Neural progenitor cell (in vitro differentiated cells): ENCODE measurements around the gene TSHZ2.

ENCODE experiments used
- EZH2 ChIP-seq: fragments of 200-600 bp; sonication (generic); IDR thresholded peaks from 2 replicates; pipeline ENCODE4 v1.6.1; 2017; ENCODE audit warnings: antibody characterized with exemption, mild to moderate bottlenecking, moderate library complexity
- EZH2phosphoT487 ChIP-seq: fragments of 200-600 bp; sonication (generic); IDR thresholded peaks from 2 replicates; pipeline ENCODE4 v1.6.1; 2017; ENCODE audit warnings: antibody characterized with exemption
- TF ChIP-seq, protein P1 (sequence below): fragments of 200-600 bp; sonication (generic); IDR thresholded peaks from 2 replicates; pipeline ENCODE4 v1.5.1; 2017; ENCODE audit warnings: antibody characterized with exemption, mild to moderate bottlenecking

GRCh38 chr20:53438368-53438767, 466.2 kb downstream of the TSHZ2 start:
- TF ChIP-seq, protein P1, sequence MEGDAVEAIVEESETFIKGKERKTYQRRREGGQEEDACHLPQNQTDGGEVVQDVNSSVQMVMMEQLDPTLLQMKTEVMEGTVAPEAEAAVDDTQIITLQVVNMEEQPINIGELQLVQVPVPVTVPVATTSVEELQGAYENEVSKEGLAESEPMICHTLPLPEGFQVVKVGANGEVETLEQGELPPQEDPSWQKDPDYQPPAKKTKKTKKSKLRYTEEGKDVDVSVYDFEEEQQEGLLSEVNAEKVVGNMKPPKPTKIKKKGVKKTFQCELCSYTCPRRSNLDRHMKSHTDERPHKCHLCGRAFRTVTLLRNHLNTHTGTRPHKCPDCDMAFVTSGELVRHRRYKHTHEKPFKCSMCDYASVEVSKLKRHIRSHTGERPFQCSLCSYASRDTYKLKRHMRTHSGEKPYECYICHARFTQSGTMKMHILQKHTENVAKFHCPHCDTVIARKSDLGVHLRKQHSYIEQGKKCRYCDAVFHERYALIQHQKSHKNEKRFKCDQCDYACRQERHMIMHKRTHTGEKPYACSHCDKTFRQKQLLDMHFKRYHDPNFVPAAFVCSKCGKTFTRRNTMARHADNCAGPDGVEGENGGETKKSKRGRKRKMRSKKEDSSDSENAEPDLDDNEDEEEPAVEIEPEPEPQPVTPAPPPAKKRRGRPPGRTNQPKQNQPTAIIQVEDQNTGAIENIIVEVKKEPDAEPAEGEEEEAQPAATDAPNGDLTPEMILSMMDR: no peak
- no peak for TF ChIP-seq EZH2phosphoT487
- no peak for TF ChIP-seq EZH2
